GM12878 (cell line): ENCODE results near the gene RASGRF2. TPM values are rescaled to one million over a fixed set of nuclear protein-coding genes. Genes with fewer than 3 reads are reported as not detected.

ENCODE experiments used
- ATAC-seq: fragments of 200-7000 bp; cut with Tn5 transposase; 3 replicates; pipeline ENCODE4 v1.9.1; 2020; ENCODE audit warnings: mild to moderate bottlenecking, moderate library complexity
- BruUV-seq: library from RNA; stranded (reverse); fragments of 400-500 nt; replicated peaks from 2 replicates; lab custom pipeline; 2021; lab: Mats Ljungman, UMichigan
- CTCF ChIA-PET: fragments of 300-600 bp; sonication (Branson Sonifier 250); formaldehyde crosslinking; extraction: SDS; loops from one replicate; lab custom pipeline; 2021; ENCODE audit warnings: inconsistent platforms; lab: Yijun Ruan, JAX
- POLR2A ChIA-PET: fragments of 350-600 bp; formaldehyde crosslinking; extraction: SDS; loops from one replicate; lab custom pipeline; 2021; ENCODE audit warnings: inconsistent platforms; lab: Charles Lee
- RAD21 ChIA-PET: fragments of 300-600 bp; sonication (Branson Sonifier 250); formaldehyde crosslinking; loops from one replicate; lab custom pipeline; 2023; ENCODE audit warnings: antibody characterized with exemption; ENCODE audit not compliant: unreplicated experiment; lab: Charles Lee
- SMC1A ChIA-PET: fragments of 300-600 bp; sonication (Branson Sonifier 250); formaldehyde crosslinking; loops from one replicate; lab custom pipeline; 2023; ENCODE audit not compliant: unreplicated experiment, uncharacterized antibody; lab: Charles Lee
- DNase-seq: peaks from one replicate; pipeline ENCODE4 v3.0.0-alpha.2; 2011; ENCODE audit warnings: low read depth, low spot score
- FAIRE-seq: peaks from 3 replicates; lab custom pipeline; 2011; peaks lifted over from hg19 to GRCh38; lab: Jason Lieb, UNC
- H2AFZ ChIP-seq: 2 replicates; pipeline ENCODE4 v1.6.0; 2011; ENCODE audit warnings: low read depth, low read length, control low read depth; ENCODE audit not compliant: control insufficient read depth
- H3K27ac ChIP-seq: 2 replicates; pipeline ENCODE4 v1.5.1; 2011; ENCODE audit warnings: control low read depth; ENCODE audit not compliant: control insufficient read depth, insufficient read depth
- H3K27me3 ChIP-seq, 2 experiments: replicated peaks in 1 of 2; 2 replicates each; pipeline versions ENCODE4 v1.6.0 to v1.6.1; 2011; ENCODE audit warnings: low read length in 1 of 2; ENCODE audit not compliant: control insufficient read depth in 2 of 2, insufficient read depth in 2 of 2
- H3K36me3 ChIP-seq, 2 experiments: 2 replicates each; pipeline ENCODE4 v1.5.1; 2011; ENCODE audit warnings: low read length in 1 of 2; ENCODE audit not compliant: control insufficient read depth in 2 of 2, insufficient read depth in 2 of 2
- H3K4me1 ChIP-seq: 2 replicates; pipeline ENCODE4 v1.6.1; 2011; ENCODE audit warnings: mild to moderate bottlenecking, low read length, moderate library complexity, mixed read lengths; ENCODE audit not compliant: control insufficient read depth, insufficient read depth
- H3K4me2 ChIP-seq: 2 replicates; pipeline ENCODE4 v1.6.0; 2011; ENCODE audit warnings: control low read depth; ENCODE audit not compliant: control insufficient read depth, insufficient read depth
- H3K4me3 ChIP-seq: fragments of 200-600 bp; sonication (generic); 2 replicates; pipeline ENCODE4 v1.5.1; 2016
- H3K79me2 ChIP-seq: 2 replicates; pipeline ENCODE4 v1.6.0; 2011; ENCODE audit warnings: low read length; ENCODE audit not compliant: control insufficient read depth, insufficient read depth
- H3K9ac ChIP-seq: 2 replicates; pipeline ENCODE4 v1.8.0; 2011; ENCODE audit warnings: low read length, control low read depth, mixed read lengths; ENCODE audit not compliant: control insufficient read depth, insufficient read depth
- H3K9me3 ChIP-seq: replicated peaks from 3 replicates; pipeline ENCODE4 v1.5.1; 2011; ENCODE audit warnings: mild to moderate bottlenecking, low read length; ENCODE audit not compliant: control insufficient read depth, insufficient read depth
- H4K20me1 ChIP-seq: 2 replicates; pipeline ENCODE4 v1.6.0; 2011; ENCODE audit not compliant: control insufficient read depth, insufficient read depth
- RELA ChIP-seq: fragments of 450-650 bp; IDR thresholded peaks from 2 replicates; pipeline ENCODE4 v1.8.0; 2014; ENCODE audit warnings: borderline replicate concordance; ENCODE audit not compliant: partially characterized antibody
- in situ Hi-C: fragments of 300-500 bp; cut with MboI; formaldehyde crosslinking; loops from 9 replicates; pipeline ENCODE4 v1.14.3; 2018; ENCODE audit warnings: mixed read lengths
- intact Hi-C: fragments of 100-400 bp; cut with micrococcal nuclease; formaldehyde crosslinking; loops from one replicate; pipeline ENCODE4 v1.14.2; 2022; ENCODE audit not compliant: unreplicated experiment
- polyA plus RNA-seq, 11 experiments: library from polyadenylated mRNA; depleted of rRNA in 4 of 11; unstranded in 6 of 11; stranded (reverse) in 5 of 11; fragments of >200 nt; fragmentation: Nextera tagmentation in 4 of 11; fragmentation: Illumina TruSeq in 1 of 11; extraction: Ambion mirVana in 4 of 11; extraction: Trizol in 1 of 11; gene quantifications; 1 replicate in 1 of 11; 2 replicates in 10 of 11; pipeline versions ENCODE4 v1.2.1 to v1.2.3, GENCODE V29; 2011 to 2016; ENCODE audit warnings: inconsistent platforms in 2 of 11, missing spikeins in 2 of 11, low read depth in 1 of 11
- total RNA-seq, 4 experiments: library from RNA; depleted of rRNA in 3 of 4; stranded (reverse); fragments of >200 nt in 3 of 4; fragmentation: Illumina TruSeq in 1 of 4; extraction: Trizol in 1 of 4; gene quantifications; 2 replicates each; pipeline versions ENCODE4 v1.2.1 to v1.2.3, GENCODE V29; 2013 to 2021
- TF ChIP-seq, protein P1 (sequence below): IDR thresholded peaks from 2 replicates; pipeline ENCODE4 v1.6.1; 2012; ENCODE audit warnings: mild to moderate bottlenecking, low read depth, low read length

Gene RASGRF2
- total and polyA plus RNA-seq, 10 of the 15 experiments (the other 5 are each of a cell fraction or from before 2014, with no cell fraction given) = 0.05 to 0.24 (median 0.07) TPM

DNA sequence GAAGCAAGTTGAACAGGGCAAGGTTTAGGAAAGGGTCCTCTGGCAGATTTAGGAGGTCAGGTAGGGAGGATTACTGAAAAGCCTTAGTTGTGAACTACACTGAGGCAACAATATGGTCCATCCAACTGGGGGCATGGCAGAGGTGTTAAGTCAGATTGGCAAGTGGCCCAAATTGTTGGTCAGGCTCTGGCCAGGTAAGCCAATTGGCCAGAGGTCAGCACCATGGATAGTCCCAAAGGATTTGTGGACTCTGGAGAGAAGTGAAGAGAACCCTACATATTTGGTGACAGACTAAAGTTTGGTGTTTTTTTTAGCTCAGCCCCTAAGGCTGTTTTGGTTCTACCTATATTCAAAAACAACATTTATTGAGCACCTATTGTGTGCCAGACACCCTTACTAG, 39.1 kb upstream of the RASGRF2 start:
- RAD21 ChIA-PET = no interaction called here

More for the DNA sequence above, 39.1 kb upstream of the RASGRF2 start:
- Histone ChIP-seq H3K4me3 (no peak overlapping the region), H3K9ac (no peak overlapping the region), H3K9me3 (no peaks in the 10 kb centered on the region), H3K4me1 (peaks cover 4% of the 10 kb centered on the region; the same call in 1 of the 2 replicates), H3K27ac (no peak overlapping the region), H3K79me2 (no peaks in the 10 kb centered on the region), H3K36me3 (no peaks in the 10 kb centered on the region), H4K20me1 (no peaks in the 10 kb centered on the region), H3K4me2 (no peak overlapping the region), H3K27me3 (no peaks in the 10 kb centered on the region), H2AFZ (no peak overlapping the region)
- DNase-seq (no peak), FAIRE-seq (no peak), ATAC-seq (no peak)
- SMC1A ChIA-PET = interaction anchor here (1.3 kb wide), 1 partner anchor 32 kb away, joined by 5 read pairs; no protein-coding TSS in a partner anchor
- no TSS peak for BruUV-seq
- in situ Hi-C loops = no loop called here
- POLR2A ChIA-PET = no interaction called here
- no peak for TF ChIP-seq RELA
- TF ChIP-seq, protein P1, sequence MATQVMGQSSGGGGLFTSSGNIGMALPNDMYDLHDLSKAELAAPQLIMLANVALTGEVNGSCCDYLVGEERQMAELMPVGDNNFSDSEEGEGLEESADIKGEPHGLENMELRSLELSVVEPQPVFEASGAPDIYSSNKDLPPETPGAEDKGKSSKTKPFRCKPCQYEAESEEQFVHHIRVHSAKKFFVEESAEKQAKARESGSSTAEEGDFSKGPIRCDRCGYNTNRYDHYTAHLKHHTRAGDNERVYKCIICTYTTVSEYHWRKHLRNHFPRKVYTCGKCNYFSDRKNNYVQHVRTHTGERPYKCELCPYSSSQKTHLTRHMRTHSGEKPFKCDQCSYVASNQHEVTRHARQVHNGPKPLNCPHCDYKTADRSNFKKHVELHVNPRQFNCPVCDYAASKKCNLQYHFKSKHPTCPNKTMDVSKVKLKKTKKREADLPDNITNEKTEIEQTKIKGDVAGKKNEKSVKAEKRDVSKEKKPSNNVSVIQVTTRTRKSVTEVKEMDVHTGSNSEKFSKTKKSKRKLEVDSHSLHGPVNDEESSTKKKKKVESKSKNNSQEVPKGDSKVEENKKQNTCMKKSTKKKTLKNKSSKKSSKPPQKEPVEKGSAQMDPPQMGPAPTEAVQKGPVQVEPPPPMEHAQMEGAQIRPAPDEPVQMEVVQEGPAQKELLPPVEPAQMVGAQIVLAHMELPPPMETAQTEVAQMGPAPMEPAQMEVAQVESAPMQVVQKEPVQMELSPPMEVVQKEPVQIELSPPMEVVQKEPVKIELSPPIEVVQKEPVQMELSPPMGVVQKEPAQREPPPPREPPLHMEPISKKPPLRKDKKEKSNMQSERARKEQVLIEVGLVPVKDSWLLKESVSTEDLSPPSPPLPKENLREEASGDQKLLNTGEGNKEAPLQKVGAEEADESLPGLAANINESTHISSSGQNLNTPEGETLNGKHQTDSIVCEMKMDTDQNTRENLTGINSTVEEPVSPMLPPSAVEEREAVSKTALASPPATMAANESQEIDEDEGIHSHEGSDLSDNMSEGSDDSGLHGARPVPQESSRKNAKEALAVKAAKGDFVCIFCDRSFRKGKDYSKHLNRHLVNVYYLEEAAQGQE = peak; percentile 68
- intact Hi-C loops = no loop called here
- CTCF ChIA-PET = interaction anchor here (1.0 kb wide), 1 partner anchor 53 kb away, joined by 3 read pairs; no protein-coding TSS in a partner anchor
